PC-9 (cell line): ENCODE measurements around the gene TRABD2B. TPM values are rescaled to one million over a fixed set of nuclear protein-coding genes. Genes with fewer than 3 reads are reported as not detected.

Experiments used
- BruUV-seq: library from RNA; stranded (reverse); fragments of 400-500 nt; replicated peaks from 2 replicates; lab custom pipeline; 2021; lab: Mats Ljungman, UMichigan
- CTCF ChIA-PET: fragments of 300-600 bp; sonication (Branson Sonifier 250); formaldehyde crosslinking; loops from one replicate; lab custom pipeline; 2022; ENCODE audit warnings: antibody characterized with exemption; lab: Charles Lee
- POLR2A ChIA-PET: fragments of 300-600 bp; sonication (Branson Sonifier 250); formaldehyde crosslinking; loops from one replicate; lab custom pipeline; 2022; ENCODE audit warnings: antibody characterized with exemption; ENCODE audit not compliant: unreplicated experiment; lab: Charles Lee
- DNase-seq, 2 experiments: peaks; one replicate each; pipeline versions ENCODE4 v3.0.0 to v3.0.0-alpha.2; 2015 to 2022; ENCODE audit warnings: mixed read lengths in 1 of 2
- H2AFZ ChIP-seq: fragments of 200-600 bp; sonication (generic); 2 replicates; pipeline ENCODE4 v1.8.1; 2017; ENCODE audit warnings: antibody characterized with exemption
- H3F3A ChIP-seq: fragments of 200-600 bp; sonication (generic); 2 replicates; pipeline ENCODE4 v1.8.1; 2017; ENCODE audit warnings: antibody characterized with exemption, mild to moderate bottlenecking, low read depth; ENCODE audit not compliant: insufficient read depth
- H3K27ac ChIP-seq: fragments of 200-600 bp; sonication (generic); 2 replicates; pipeline ENCODE4 v1.6.1; 2016; ENCODE audit warnings: mixed run types
- H3K27me3 ChIP-seq: fragments of 200-600 bp; sonication (generic); 2 replicates; pipeline ENCODE4 v1.6.1; 2016; ENCODE audit warnings: low read depth, mixed run types; ENCODE audit not compliant: insufficient read depth
- H3K36me3 ChIP-seq: fragments of 200-600 bp; sonication (generic); 2 replicates; pipeline ENCODE4 v1.6.1; 2016; ENCODE audit warnings: low read depth, mixed run types
- H3K4me1 ChIP-seq: fragments of 200-600 bp; sonication (generic); replicated peaks from 2 replicates; pipeline ENCODE4 v1.6.1; 2016; ENCODE audit warnings: mixed run types; ENCODE audit not compliant: insufficient read depth
- H3K4me2 ChIP-seq: fragments of 200-600 bp; sonication (generic); 2 replicates; pipeline ENCODE4 v1.6.1; 2017; ENCODE audit warnings: mixed run types
- H3K4me3 ChIP-seq: fragments of 200-600 bp; sonication (generic); 2 replicates; pipeline ENCODE4 v1.6.1; 2016; ENCODE audit warnings: mixed run types
- H3K79me2 ChIP-seq: fragments of 200-600 bp; sonication (generic); 2 replicates; pipeline ENCODE4 v1.6.1; 2017; ENCODE audit warnings: low read depth, mixed run types
- H3K9me2 ChIP-seq: fragments of 200-600 bp; sonication (generic); 2 replicates; pipeline ENCODE4 v1.8.1; 2017; ENCODE audit warnings: mild to moderate bottlenecking; ENCODE audit not compliant: insufficient read depth
- H3K9me3 ChIP-seq: fragments of 200-600 bp; sonication (generic); 2 replicates; pipeline ENCODE4 v1.8.1; 2016; ENCODE audit warnings: low read depth; ENCODE audit not compliant: insufficient read depth
- H4K20me1 ChIP-seq: fragments of 200-600 bp; sonication (generic); 2 replicates; pipeline ENCODE4 v1.8.1; 2017; ENCODE audit not compliant: insufficient read depth
- CTCF ChIP-seq: fragments of 200-600 bp; sonication (generic); conservative IDR thresholded peaks from 2 replicates; pipeline ENCODE4 v1.6.1; 2017; ENCODE audit warnings: mixed run types, antibody characterized with exemption, mild to moderate bottlenecking, moderate library complexity
- EZH2 ChIP-seq: fragments of 200-600 bp; sonication (generic); IDR thresholded peaks from 2 replicates; pipeline ENCODE4 v1.8.0; 2017; ENCODE audit warnings: antibody characterized with exemption, low read depth
- intact Hi-C: fragments of 100-400 bp; cut with micrococcal nuclease; formaldehyde crosslinking; loops from one replicate; pipeline ENCODE4 v1.10.0; 2022; ENCODE audit not compliant: unreplicated experiment
- total RNA-seq: library from RNA; stranded (reverse); gene quantifications from 2 replicates; pipeline ENCODE4 v1.2.3, GENCODE V29; 2021

TRABD2B gene
- total RNA-seq, 1 experiment from 2014 or later, result not detected

GRCh38 chr1:47915677-47916353 lies 81.4 kb downstream of the TRABD2B start:
- H2AFZ ChIP-seq, result no peak overlapping the region
- peaks cover 4% of the 10 kb centered on the region; the same call in 1 of the 2 replicates for H3K4me1 ChIP-seq
- H3K4me3 ChIP-seq, result no peak overlapping the region
- H3K9me3 ChIP-seq, result no peaks in the 10 kb centered on the region
- intact Hi-C loops, result no loop called here
- no peaks in the 10 kb centered on the region for H4K20me1 ChIP-seq
- H3K79me2 ChIP-seq, result no peaks in the 10 kb centered on the region
- no peak for DNase-seq
- H3F3A ChIP-seq, result 0 out of 2 replicates have a peak, but pooled peaks cover 4% of the 10 kb centered on the region
- ChIA-PET CTCF (no interaction called here), POLR2A (no interaction called here)
- no peak overlapping the region for H3K27ac ChIP-seq
- TF ChIP-seq EZH2 (no peak), CTCF (no peak)
- H3K27me3 ChIP-seq, result no peaks in the 10 kb centered on the region
- H3K36me3 ChIP-seq, result no peaks in the 10 kb centered on the region
- no peaks in the 10 kb centered on the region for H3K9me2 ChIP-seq
- no TSS peak for BruUV-seq
- no peak overlapping the region for H3K4me2 ChIP-seq

- no peak overlapping the region for H3K27ac ChIP-seq
- H3K4me1 ChIP-seq, result peaks cover 4% of the 10 kb centered on the region; the same call in 1 of the 2 replicates
- no peaks in the 10 kb centered on the region for H3K9me3 ChIP-seq
- POLR2A ChIA-PET, result no interaction called here
- 0 out of 2 replicates have a peak, but pooled peaks cover 4% of the 10 kb centered on the region for H3F3A ChIP-seq
- no peak overlapping the region for H3K4me2 ChIP-seq
- no peaks in the 10 kb centered on the region for H4K20me1 ChIP-seq
- CTCF ChIA-PET, result no interaction called here
- H3K4me3 ChIP-seq, result no peak overlapping the region
- BruUV-seq, result no TSS peak
- H3K36me3 ChIP-seq, result no peaks in the 10 kb centered on the region
- no peak overlapping the region for H2AFZ ChIP-seq
- no peaks in the 10 kb centered on the region for H3K79me2 ChIP-seq
- H3K9me2 ChIP-seq, result no peaks in the 10 kb centered on the region
- TF ChIP-seq EZH2, result no peak
- no peaks in the 10 kb centered on the region for H3K27me3 ChIP-seq
- no peak for DNase-seq
- intact Hi-C loops, result no loop called here
These were observed 82.1 kb downstream of the TRABD2B start for GRCh38 chr1:47914952-47915676.

- Histone ChIP-seq H3K4me3 (no peak overlapping the region), H3K9me2 (no peaks in the 10 kb centered on the region), H3F3A (0 out of 2 replicates have a peak, but pooled peaks cover 4% of the 10 kb centered on the region), H3K36me3 (no peaks in the 10 kb centered on the region), H2AFZ (no peak overlapping the region), H3K4me2 (peak overlapping the region; percentile 23; the same call in 1 of the 2 replicates), H3K27ac (no peak overlapping the region), H4K20me1 (no peaks in the 10 kb centered on the region), H3K9me3 (no peaks in the 10 kb centered on the region), H3K27me3 (no peaks in the 10 kb centered on the region), H3K79me2 (no peaks in the 10 kb centered on the region), H3K4me1 (peaks cover 4% of the 10 kb centered on the region; the same call in 1 of the 2 replicates)
- BruUV-seq, result no TSS peak
- intact Hi-C loops, result no loop called here
- peak in 1 of 2 experiments; percentile 70 for DNase-seq
- ChIA-PET CTCF (no interaction called here), POLR2A (no interaction called here)
- TF ChIP-seq CTCF (no peak), EZH2 (no peak)
These were observed 82.8 kb downstream of the TRABD2B start for GRCh38 chr1:47914218-47914938.
